Esophagus muscularis mucosa (tissue), 4 donors: Measurements from ENCODE around the gene NAT14.

Experiments used
- CTCF ChIP-seq, 3 experiments: fragments of 200-600 bp in 2 of 3; fragments of 450-650 bp in 1 of 3; sonication (generic) in 2 of 3; IDR thresholded peaks; one replicate each; pipeline ENCODE4 v1.5.1; 2017 to 2019; ENCODE audit warnings: antibody characterized with exemption in 3 of 3, mild to moderate bottlenecking in 2 of 3, moderate library complexity in 1 of 3
- EP300 ChIP-seq: sonication (generic); formaldehyde crosslinking; IDR thresholded peaks from one replicate; pipeline ENCODE4 v1.6.1; 2017; ENCODE audit warnings: antibody characterized with exemption
- POLR2A ChIP-seq: fragments of 450-650 bp; IDR thresholded peaks from one replicate; pipeline ENCODE4 v1.6.1; 2017; ENCODE audit warnings: antibody characterized with exemption, moderate library complexity, mild to moderate bottlenecking, low read depth

- no peak for TF ChIP-seq CTCF (IDR thresholded peaks at IDR 0.05)
- no peak for TF ChIP-seq POLR2A
- no peak for TF ChIP-seq EP300
Measured at GRCh38 chr19:55441319-55441691, 43.7 kb upstream of the NAT14 start.
